ENCODE data around the gene MYD88.
A peak's percentile ranks its signal among the peaks of the same experiment; 100 is the strongest.

Gene MYD88

DNA sequence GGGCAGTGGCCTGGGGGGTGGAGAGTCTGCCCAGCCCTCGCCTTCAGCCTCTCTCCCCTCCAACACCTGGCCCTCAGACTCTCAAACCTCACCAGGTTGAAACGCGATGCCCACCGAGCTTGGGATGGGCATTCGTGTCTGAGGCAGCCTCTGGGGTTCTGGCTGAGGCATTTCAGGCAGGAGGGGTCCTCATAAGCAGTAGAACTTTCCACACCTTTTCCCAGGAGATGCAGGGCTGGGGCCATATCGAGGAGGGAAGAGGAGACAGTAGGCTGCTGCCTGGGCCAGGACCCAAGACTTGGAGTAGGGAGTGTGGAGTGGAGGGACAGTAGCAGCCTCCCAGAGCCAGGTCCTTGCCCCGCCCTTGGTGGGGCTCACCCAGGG is 26.1 kb upstream of the MYD88 start:
- no peak for DNase-seq (ENCODE audit: low read depth)

DNA sequence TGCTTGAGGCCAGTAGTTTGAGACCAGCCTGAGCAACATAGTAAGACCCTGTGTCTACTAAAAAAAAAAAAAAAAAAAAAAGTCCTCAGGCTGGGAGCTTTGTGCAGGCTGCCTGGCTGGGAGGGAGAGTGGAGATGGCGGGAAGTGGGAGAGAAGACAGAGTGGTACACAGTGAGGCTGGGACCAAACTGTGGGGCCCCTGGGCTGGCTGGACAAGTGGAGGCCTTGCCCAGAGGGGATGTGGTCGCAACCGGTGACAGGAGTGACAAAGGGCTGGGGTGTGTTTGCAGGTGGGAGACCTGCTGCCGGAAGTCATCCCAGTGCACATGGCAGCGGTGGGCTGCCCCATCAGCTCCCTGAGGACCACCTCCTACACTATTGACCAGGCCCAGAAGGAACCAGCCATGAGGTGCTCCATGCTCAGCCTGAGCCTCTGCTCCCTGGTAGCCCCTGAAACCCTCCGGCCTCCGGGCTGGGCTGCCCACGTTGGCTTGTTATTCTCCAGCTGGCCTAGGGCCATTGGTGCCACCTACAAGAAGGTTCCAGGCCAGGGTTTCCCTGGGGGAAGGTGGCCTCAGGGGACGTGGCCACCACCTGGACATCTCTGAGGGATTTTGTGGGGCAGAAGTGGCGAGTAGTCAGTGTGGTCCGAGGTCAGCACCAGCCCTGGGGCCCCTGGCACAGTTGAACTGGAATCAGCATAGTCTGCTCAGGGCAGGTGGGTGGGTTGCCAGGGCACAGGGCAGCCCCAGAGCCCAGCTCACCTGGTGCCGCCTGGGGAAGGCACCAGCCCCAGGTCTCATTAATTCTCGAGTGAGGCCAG is 24.2 kb upstream of the MYD88 start:
- no peak for DNase-seq (ENCODE audit: low read depth)

DNA sequence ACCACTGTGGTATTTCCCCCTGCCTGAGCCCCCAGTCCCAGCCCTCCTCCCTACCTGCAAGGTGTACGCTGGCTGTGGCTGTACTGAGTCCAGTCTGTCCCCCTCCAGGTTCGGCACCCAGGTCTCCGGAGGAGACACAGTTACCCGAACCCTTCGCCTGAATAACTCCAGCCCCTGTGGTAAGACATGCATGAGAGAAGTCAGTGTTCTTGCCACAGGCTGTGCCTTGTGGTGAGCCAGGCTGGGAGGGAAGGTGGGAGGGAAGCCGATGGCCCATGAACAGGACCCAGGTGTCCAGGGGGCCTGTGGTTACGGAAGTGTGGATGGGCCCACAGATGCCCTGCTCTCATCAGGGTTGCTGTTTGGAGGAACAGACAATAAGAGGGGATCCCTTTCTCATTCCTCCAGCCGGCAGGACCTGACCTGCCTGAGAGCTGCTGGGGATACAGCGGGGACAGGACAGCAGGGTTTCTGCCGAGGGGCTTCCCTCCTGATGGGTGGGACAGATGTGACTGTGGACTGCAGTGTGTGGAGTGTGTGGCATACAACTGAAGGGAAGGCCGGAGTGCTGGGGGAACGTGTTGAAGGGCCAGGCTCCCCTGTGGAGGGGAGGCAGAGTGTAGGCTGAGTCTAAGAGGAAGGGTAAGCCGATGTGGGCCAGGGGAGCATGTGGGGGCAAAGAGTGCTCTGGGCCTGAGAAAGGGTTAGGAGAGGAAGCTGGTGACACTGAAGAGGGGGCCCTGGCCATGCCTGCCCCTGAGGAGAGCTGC is 23.4 kb upstream of the MYD88 start:
- no peak for DNase-seq (ENCODE audit: low read depth)

DNA sequence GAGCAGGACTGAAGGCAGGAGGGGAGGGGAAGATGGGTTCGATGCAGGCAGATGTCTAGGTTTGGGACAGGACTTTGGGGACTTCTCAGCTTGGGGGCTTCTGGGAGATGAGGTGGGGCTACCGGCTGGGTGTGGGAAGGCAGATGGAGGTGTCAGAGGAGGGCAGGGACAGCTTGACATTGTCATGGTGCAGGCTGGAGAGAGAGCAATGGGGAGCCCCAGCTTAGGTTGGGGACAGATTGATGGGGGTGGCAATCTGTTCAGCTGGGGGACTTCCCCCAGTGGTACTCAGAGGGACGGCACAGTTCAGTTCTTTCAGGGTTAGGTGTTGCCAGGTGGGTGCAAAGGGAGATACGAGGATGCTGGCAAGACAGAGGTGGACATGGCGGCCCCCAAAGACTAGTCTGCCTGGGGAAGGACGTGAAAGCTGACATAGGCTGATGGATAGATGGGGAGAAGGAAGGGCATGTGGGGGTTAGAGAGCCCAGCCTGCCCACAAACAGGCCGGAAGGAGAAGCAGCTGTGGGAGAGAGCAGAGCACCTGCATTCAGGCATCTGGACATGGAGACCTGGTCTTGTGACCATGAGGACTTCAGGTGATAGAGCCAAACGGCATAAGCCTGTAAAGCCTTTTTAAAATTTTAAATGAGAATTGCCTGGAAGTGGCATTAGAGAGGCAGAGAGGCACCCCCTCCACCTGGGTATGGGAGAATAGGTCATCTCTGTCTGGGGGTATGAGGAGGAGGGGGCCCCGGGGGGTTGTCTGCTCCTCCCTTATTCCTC is 22.6 kb upstream of the MYD88 start:
- no peak for DNase-seq (ENCODE audit: low read depth)

DNA sequence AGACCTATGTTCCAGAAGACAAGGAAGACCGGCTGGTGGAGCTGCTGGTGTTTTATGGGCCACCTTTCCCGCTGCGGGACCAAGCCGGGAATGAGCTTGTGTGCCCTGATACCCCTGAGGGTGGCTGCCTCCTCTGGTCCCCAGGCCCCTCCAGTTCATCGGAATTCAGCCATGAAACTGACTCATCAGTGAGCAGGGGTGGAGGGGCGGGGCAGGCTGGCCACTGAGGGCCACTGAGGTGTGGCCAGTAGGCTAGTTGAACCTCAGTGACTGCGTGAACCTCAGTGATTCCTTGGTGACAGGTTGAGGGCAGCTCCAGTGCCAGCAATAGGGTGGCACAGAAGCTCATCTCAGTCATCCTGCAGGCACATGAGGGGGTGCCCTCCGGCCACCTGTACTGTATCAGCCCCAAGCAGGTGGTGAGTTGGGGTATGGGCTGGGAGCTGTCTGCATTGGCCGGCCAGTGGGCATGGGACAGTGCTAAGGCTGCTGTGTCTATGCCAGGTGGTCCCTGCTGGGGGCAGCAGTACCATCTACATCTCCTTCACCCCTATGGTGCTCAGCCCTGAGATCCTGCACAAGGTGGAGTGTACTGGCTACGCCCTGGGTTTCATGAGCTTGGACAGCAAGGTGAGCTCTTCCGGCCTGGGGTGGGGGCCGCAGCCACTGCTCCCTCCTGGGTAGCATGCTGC is 21.8 kb upstream of the MYD88 start:
- DNase-seq (ENCODE audit: low read depth): no peak

GRCh38 chr3:38117163-38117716 is 21.2 kb upstream of the MYD88 start:
- DNase-seq (ENCODE audit: low read depth): no peak

GRCh38 chr3:38117748-38118420 is 20.6 kb upstream of the MYD88 start:
- peak; percentile 70 for DNase-seq (ENCODE audit: low read depth)

DNA sequence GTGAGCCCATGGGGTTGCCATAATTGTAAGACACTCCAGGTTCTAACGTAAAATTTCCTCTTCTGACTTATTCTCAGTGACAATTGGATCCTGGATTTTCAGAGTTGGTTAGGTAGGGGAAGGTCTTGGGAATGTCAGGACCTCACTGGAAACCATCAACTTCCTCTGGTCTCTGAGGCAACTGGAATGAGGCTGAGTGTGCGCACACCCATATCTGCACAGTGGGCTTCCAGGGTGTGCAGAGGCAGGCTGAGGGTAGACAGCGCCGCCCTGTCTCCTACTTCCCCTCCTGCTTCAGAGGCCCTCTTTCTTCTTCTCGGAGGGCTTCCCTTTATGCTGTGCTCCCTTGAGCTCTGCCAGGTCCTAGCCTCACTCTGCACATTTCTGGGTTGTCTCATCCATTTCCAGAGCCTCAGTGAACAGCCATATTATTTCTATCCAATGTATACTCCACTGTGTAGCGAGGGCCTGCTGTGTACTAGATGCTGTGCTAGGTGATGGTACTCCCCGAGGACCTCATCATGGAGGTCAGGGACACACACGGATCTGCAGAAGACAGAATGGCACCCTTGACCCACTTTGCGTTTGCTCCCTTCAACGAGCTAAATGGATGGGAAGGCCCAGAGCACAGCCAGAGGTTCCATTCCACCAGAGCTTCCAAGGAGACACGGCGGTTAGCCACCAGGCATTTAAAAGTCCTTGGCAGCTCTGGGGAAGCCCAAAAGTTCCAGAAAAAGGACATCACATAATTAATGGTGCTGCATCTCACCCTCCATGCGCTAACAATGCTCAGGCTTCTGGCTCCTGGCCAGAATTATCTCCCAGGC is 19.8 kb upstream of the MYD88 start:
- DNase-seq (ENCODE audit: low read depth): no peak

- no peak for DNase-seq (ENCODE audit: low read depth)
These were observed 19.3 kb upstream of the MYD88 start for GRCh38 chr3:38119248-38119544.

DNA sequence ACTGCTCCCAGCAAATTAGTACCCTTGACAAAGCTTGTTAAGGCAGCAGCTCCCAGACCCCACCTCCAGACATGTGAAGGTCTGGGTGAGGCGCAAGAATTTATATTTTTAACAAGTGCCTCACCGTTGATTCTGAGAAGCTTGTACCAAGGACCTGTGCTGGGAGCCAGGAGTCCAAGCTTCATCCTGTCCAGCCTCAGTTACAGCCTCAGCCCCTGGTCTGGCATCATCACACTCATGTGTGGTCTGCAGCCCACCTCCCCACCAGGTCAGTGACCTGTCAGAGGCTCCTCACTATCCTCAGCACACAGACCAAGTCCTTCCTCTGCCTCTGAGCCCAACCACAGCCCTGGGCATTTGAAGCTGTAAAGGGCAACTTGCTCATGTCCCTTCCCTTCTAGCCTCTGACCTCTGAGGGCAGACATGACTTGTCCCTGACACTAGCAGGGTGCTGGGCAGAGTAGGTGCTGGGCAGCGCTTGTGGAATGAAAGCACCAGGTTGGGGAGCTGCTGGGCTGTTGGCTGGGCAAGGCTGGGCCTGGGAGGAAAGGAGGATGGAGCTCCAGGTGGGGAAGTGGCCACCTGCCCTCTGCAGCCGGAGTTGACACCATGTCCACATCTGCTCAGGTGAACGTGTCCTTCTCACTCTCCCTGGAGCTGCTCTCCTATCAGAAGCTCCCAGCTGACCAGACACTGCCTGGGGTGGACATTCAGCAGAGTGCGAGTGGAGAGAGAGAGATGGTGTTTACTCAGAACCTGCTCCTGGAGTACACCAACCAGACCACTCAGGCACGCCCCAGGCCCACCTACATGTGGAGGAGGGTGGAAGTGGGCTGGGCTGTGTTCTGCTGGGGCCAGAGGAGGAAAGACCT is 18.4 kb upstream of the MYD88 start:
- no peak for DNase-seq (ENCODE audit: low read depth)

DNA sequence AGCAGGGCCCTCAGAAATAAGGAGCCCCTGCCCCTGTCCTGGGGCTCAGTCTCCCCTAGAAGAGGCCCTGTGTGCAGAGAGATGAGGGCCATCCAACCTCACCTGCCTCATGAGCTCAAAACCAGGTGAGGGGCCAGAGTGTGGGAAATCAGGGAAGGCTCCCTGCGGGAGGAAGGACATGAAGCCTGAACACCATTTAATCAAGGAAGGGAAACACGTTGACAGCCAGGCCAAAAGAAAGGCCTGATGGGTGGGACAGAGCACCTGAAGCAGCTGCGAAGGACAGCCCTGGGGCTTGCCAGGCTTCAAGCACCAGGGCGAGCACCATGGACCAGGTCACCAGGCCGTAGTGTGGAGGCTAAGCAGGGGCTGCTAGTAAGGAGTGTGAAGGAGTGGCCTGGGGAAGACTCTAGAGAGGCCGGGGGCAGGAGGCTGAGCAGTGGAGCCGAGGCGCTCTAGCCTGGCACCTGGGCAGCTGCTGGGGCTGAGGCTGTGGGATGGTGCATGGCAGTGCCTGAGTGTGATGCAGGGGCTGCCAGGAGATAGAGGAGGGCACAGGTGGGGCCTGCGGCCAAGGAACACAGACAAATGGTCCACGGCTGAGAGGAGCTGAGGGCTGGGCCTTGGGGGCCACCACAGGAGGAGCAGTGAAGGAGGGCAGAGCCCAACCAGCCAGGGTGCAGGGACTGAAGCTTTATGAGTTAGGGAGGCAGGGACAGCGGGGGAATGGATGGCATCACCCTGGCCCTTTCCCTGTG is 17.6 kb upstream of the MYD88 start:
- no peak for DNase-seq (ENCODE audit: low read depth)

GRCh38 chr3:38121451-38121831 is 17.0 kb upstream of the MYD88 start:
- DNase-seq (ENCODE audit: low read depth): no peak

- DNase-seq (ENCODE audit: low read depth): no peak
These were observed 16.5 kb upstream of the MYD88 start for GRCh38 chr3:38121832-38122461.

DNA sequence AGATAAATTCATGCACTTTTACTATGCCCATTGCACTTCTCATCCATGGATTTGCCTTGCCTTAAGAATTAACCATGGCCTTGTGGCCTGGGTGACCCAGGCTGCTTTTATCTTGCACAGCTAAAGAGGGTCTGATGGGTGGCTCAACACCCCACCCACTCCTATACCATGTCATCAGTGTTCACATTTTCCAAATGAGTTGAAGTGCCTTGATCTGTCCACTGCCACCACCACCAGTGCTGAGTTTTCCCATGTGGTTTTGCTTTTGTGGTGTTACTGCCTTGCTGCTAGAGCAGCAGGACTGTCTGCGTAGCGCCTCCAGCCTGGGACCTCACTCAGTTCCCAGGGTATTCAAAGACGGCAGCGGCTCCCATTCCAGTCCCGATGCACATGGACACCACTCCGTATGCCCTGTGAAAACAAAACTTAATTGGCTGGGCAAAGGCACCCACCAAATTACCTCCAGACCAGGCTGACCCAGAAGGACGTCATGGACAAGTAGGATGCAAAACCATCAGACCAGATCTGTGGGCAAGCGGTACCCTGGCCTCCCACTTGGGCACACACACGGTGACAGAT is 15.7 kb upstream of the MYD88 start:
- no peak for DNase-seq (ENCODE audit: low read depth)

- DNase-seq (ENCODE audit: low read depth): no peak
These were observed 13.9 kb upstream of the MYD88 start for GRCh38 chr3:38124324-38125122.

DNA sequence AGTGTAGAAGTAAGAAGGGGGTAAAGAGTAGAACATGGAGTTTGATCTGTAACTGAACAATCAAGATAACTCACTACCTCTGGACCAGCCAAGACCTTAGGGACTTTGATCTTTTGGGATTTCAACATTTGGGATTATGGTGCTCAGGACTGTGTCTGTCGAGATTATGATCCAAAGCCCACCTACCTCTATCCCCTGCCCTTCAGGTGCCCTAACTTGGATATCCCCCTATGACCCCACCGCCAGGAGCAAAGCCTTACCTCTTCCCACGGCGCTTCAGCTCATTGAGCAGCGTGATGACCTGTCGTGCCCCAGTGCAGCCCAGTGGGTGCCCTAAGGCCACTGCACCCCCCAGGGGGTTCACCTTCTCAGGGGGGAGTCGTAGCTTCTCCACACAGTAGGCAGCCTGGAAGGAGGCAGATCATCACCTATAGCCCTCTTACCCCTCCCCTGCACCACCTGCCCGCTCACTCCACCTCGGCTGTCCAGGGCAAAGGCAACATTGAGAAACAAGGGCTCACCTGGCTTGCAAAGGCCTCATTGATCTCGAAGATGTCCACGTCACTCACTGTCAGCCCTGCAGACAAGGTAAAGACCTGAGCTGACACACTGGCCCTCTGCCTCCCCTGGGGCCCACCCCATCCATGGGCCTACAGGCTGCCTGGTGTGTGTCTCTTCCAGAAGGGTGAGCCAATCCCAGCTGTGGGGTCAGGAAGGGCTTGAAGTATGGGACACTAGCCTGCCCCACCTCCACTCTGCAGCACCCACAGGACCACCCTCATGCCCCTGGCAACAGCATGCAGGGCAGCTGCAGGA is 12.9 kb upstream of the MYD88 start:
- no peak for DNase-seq (ENCODE audit: low read depth)

Data from activated T-cell treated with anti-CD3 and anti-CD28 coated beads for 48 hours (primary cell).